Breast epithelium (tissue), 4 donors: Measurements from ENCODE around the gene TEX26. TPM values are rescaled to one million over a fixed set of nuclear protein-coding genes. Genes with fewer than 3 reads are reported as not detected.

ENCODE experiments used
- DNase-seq, 2 donors: peaks; one replicate each; pipeline ENCODE4 v3.0.0-alpha.2; 2019; ENCODE audit warnings: low spot score in 2 of 2
- H3K27ac ChIP-seq, 2 donors: fragments of 200-600 bp; sonication (generic) in 1 of 2; one replicate each; pipeline ENCODE4 v1.5.1; 2016 to 2019; ENCODE audit warnings: mild to moderate bottlenecking in 1 of 2
- H3K27me3 ChIP-seq, 2 donors: fragments of 200-600 bp; sonication (generic) in 1 of 2; one replicate each; pipeline versions ENCODE4 v1.5.1 to v1.6.0; 2017 to 2019; ENCODE audit warnings: control low read depth in 1 of 2, mild to moderate bottlenecking in 1 of 2
- H3K36me3 ChIP-seq: fragments of 200-600 bp; one replicate; pipeline ENCODE4 v1.5.1; 2019
- H3K4me1 ChIP-seq, 2 donors: fragments of 200-600 bp; sonication (generic); one replicate each; pipeline ENCODE4 v1.5.1; 2016 to 2019; ENCODE audit warnings: control low read depth in 1 of 2
- H3K4me3 ChIP-seq, 3 donors: fragments of 200-600 bp; sonication (generic); 1 replicate in 2 of 3; 2 replicates in 1 of 3; pipeline ENCODE4 v1.5.1; 2016 to 2019; ENCODE audit warnings: mild to moderate bottlenecking in 3 of 3, moderate library complexity in 2 of 3
- H3K9me3 ChIP-seq, 2 donors: fragments of 200-600 bp; sonication (generic) in 1 of 2; one replicate each; pipeline ENCODE4 v1.5.1; 2016 to 2019; ENCODE audit warnings: control low read depth in 1 of 2
- POLR2A ChIP-seq: fragments of 450-650 bp; IDR thresholded peaks from one replicate; pipeline ENCODE4 v1.6.1; 2016; ENCODE audit warnings: antibody characterized with exemption, mild to moderate bottlenecking, moderate library complexity
- POLR2AphosphoS5 ChIP-seq, 3 donors: sonication (generic); formaldehyde crosslinking; IDR thresholded peaks; one replicate each; pipeline ENCODE4 v1.6.1; 2017; ENCODE audit warnings: antibody characterized with exemption in 3 of 3
- intact Hi-C: fragments of 100-400 bp; cut with DNase I; formaldehyde crosslinking; loops from one replicate; pipeline ENCODE4 v1.15.1; 2023; ENCODE audit warnings: low total_unique reads
- total RNA-seq, 3 donors: library from RNA; depleted of rRNA; stranded (reverse); fragments of >200 nt; gene quantifications; one replicate each; pipeline ENCODE4 v1.1.0, GENCODE V29; 2016
- TF ChIP-seq, protein P1 (sequence below), 3 donors: fragments of 450-650 bp; IDR thresholded peaks; one replicate each; pipeline ENCODE4 v1.5.1; 2016 to 2017; ENCODE audit warnings: antibody characterized with exemption in 3 of 3, mild to moderate bottlenecking in 3 of 3, moderate library complexity in 3 of 3

Gene TEX26
- total RNA-seq, 3 donors from 2014 or later = 0.48 to 0.59 TPM; not detected in 1

DNA sequence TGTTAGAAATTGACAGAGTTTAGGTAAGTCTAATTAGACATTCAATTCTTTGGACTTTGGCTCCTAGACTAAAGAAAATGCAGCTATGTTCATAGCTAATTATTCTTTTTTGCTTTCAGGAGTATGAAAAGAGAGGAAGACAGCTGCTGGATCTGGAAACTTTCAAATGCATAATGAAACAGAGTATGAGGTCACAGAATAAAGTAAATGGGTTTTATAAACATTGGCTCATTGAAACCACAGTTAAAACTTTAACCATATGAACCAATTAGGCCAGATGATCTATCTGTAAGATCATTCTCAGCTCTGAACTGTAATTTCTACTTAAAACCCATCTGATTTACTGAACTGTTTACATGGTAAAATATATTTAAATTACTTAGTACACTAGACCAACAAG lies 82.7 kb downstream of the TEX26 start:
- DNase-seq = no peak
- TF ChIP-seq POLR2AphosphoS5 (IDR thresholded peaks at IDR 0.05) = no peak
- TF ChIP-seq, protein P1, sequence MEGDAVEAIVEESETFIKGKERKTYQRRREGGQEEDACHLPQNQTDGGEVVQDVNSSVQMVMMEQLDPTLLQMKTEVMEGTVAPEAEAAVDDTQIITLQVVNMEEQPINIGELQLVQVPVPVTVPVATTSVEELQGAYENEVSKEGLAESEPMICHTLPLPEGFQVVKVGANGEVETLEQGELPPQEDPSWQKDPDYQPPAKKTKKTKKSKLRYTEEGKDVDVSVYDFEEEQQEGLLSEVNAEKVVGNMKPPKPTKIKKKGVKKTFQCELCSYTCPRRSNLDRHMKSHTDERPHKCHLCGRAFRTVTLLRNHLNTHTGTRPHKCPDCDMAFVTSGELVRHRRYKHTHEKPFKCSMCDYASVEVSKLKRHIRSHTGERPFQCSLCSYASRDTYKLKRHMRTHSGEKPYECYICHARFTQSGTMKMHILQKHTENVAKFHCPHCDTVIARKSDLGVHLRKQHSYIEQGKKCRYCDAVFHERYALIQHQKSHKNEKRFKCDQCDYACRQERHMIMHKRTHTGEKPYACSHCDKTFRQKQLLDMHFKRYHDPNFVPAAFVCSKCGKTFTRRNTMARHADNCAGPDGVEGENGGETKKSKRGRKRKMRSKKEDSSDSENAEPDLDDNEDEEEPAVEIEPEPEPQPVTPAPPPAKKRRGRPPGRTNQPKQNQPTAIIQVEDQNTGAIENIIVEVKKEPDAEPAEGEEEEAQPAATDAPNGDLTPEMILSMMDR (IDR thresholded peaks at IDR 0.05) = no peak
- TF ChIP-seq POLR2A = no peak
- Histone ChIP-seq H3K4me3 (no peak overlapping the region), H3K27ac (no peak overlapping the region), H3K36me3 (no peaks in the 10 kb centered on the region), H3K4me1 (no peaks in the 10 kb centered on the region), H3K27me3 (no peaks in the 10 kb centered on the region), H3K9me3 (no peaks in the 10 kb centered on the region)
- intact Hi-C loops = no loop called here

DNA sequence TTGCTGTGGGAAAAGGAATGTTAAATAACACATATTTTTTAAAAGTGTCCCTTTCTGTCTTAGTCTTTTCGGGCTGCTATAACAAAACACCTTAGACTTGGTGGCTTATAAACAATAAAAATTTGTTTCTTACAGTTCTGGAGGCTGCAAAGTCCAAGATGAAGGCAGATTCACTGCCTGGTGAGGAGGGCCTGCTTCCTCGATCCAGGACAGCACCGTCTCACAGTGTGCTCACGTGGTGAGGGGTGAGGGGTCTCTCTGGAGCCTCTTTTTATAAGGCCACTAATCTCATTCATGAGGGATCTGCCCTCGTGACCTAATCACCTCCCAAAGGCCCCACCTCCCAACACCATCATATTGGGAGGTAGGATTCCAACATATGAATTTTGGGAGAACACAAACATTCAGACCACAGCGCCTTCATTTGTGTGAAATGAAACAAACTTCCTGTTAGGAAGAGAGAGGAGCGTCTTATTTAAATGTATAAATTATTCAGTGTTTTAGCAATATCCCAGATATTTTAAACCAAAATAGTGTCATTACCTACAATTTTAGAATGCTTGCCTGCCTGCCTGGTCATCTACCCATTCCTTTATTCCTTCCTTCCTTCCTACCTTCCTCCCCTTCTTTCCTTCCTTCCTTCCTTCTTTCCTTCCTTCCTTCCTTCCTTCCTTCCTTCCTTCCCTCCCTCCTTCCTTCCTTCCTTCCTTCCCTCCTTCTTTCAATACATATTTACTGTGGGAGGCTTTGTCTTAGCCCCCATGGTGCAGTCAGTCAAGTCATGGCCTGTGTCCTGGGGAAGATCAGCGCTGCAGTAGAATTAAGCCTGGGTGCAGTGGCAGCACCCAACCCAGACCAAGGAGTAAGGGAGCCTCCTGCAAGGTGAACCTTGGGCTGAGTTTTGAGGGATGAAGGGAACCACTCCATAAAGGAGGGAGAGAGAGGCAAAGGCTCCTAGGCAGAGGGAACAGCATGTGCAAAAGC lies 84.2 kb downstream of the TEX26 start:
- TF ChIP-seq, protein P1 (IDR thresholded peaks at IDR 0.05) = no peak
- TF ChIP-seq POLR2AphosphoS5 (IDR thresholded peaks at IDR 0.05) (no peak), POLR2A (no peak)
- H3K36me3 ChIP-seq = no peaks in the 10 kb centered on the region
- intact Hi-C loops = no loop called here

DNA sequence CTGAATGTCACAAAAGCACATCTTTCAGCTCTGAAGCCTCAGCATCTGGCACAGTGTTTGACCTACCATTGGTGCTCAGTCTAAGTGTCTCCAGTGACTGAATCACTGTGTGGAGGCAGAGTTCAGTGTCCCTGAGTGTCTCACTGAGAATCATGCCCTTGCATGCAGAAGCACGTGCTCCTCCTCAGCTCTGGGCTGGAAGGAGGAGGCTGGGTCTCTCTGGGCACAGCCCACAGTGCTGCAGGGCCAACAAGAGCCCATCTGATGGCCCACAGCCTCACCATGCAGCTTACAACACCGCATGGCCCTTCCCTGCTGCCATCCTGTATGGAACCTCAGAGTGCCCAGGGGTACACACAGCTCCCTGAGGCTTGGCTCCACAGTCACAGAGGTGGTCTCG lies 86.1 kb downstream of the TEX26 start:
- Histone ChIP-seq H3K27ac (no peak overlapping the region), H3K36me3 (no peaks in the 10 kb centered on the region), H3K4me3 (no peak overlapping the region), H3K9me3 (no peaks in the 10 kb centered on the region), H3K4me1 (no peaks in the 10 kb centered on the region), H3K27me3 (no peaks in the 10 kb centered on the region)
- TF ChIP-seq POLR2AphosphoS5 (IDR thresholded peaks at IDR 0.05) = no peak
- no peak for DNase-seq
- intact Hi-C loops = no loop called here

More for the DNA sequence above, 84.2 kb downstream of the TEX26 start:
- H3K9me3 ChIP-seq = no peaks in the 10 kb centered on the region
- no peaks in the 10 kb centered on the region for H3K27me3 ChIP-seq
- H3K27ac ChIP-seq = no peak overlapping the region
- H3K4me3 ChIP-seq = no peak overlapping the region
- H3K4me1 ChIP-seq = no peaks in the 10 kb centered on the region
- no peak for DNase-seq

DNA sequence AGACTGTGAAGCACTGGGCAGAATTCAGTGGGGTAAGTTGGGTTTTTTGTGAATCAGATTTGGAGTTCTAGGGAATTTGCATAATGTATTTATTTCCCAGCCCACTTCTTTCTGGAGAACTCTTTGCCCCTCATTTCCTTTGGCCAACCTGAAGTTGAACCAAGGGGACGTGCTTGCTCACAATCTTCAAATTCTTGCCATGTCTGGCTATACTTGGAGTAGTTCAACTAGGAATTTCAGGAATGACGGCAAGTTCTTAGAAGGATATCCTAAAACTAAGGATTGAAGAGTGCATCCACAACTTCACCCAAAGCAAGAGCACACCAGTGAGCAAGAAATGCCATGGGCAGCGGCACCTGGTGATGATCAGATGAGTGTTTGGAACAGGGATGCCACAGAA lies 88.5 kb downstream of the TEX26 start:
- no peaks in the 10 kb centered on the region for H3K27me3 ChIP-seq
- H3K4me3 ChIP-seq = no peak overlapping the region
- H3K9me3 ChIP-seq = no peaks in the 10 kb centered on the region
- no peaks in the 10 kb centered on the region for H3K36me3 ChIP-seq
- no peaks in the 10 kb centered on the region for H3K4me1 ChIP-seq
- H3K27ac ChIP-seq = no peak overlapping the region
- TF ChIP-seq POLR2A (no peak), POLR2AphosphoS5 (IDR thresholded peaks at IDR 0.05) (no peak)
- TF ChIP-seq, protein P1 (IDR thresholded peaks at IDR 0.05) = no peak
- no peak for DNase-seq
- intact Hi-C loops = no loop called here

- no peaks in the 10 kb centered on the region for H3K9me3 ChIP-seq
- no peak overlapping the region for H3K27ac ChIP-seq
- no peaks in the 10 kb centered on the region for H3K4me1 ChIP-seq
- H3K36me3 ChIP-seq = no peaks in the 10 kb centered on the region
- intact Hi-C loops = no loop called here
- H3K27me3 ChIP-seq = no peaks in the 10 kb centered on the region
- TF ChIP-seq, protein P1 (IDR thresholded peaks at IDR 0.05) = no peak
- no peak for TF ChIP-seq POLR2A
- DNase-seq = no peak
- no peak overlapping the region for H3K4me3 ChIP-seq
Measured at GRCh38 chr13:31022288-31022895, 89.9 kb downstream of the TEX26 start.
